HepG2 (cell line): Measurements from ENCODE around the gene FNDC8. TPM values are rescaled to one million over a fixed set of nuclear protein-coding genes. Genes with fewer than 3 reads are reported as not detected.

Source experiments
- FOSL1 ChIP-seq: sonication (generic); formaldehyde crosslinking; IDR thresholded peaks from 2 replicates; pipeline ENCODE4 v1.9.0; 2021; ENCODE audit warnings: missing genetic modification reagents, borderline replicate concordance
- FOXA3 ChIP-seq: IDR thresholded peaks from 2 replicates; pipeline ENCODE4 v1.6.1; 2016; ENCODE audit warnings: missing genetic modification reagents, missing compliant biosample characterization
- GATAD2A ChIP-seq: IDR thresholded peaks from 2 replicates; pipeline ENCODE4 v1.6.1; 2016
- MEF2D ChIP-seq: sonication (generic); formaldehyde crosslinking; IDR thresholded peaks from 2 replicates; pipeline ENCODE4 v1.5.1; 2020; ENCODE audit warnings: mild to moderate bottlenecking, missing genetic modification reagents
- NR1H2 ChIP-seq: sonication (generic); formaldehyde crosslinking; IDR thresholded peaks from 2 replicates; pipeline ENCODE4 v1.8.1; 2022; ENCODE audit warnings: low read depth, missing genetic modification reagents, borderline replicate concordance
- SIX1 ChIP-seq: sonication (generic); formaldehyde crosslinking; IDR thresholded peaks from 2 replicates; pipeline ENCODE4 v1.4.0; 2020; ENCODE audit warnings: missing genetic modification reagents, borderline replicate concordance
- ZBTB34 ChIP-seq: sonication (generic); formaldehyde crosslinking; IDR thresholded peaks from 2 replicates; pipeline ENCODE4 v1.8.0; 2022; ENCODE audit warnings: mild to moderate bottlenecking, missing genetic modification reagents
- ZBTB7B ChIP-seq: sonication (generic); formaldehyde crosslinking; IDR thresholded peaks from 2 replicates; pipeline ENCODE4 v1.4.0; 2020; ENCODE audit warnings: missing genetic modification reagents
- ZFP90 ChIP-seq: sonication (generic); formaldehyde crosslinking; IDR thresholded peaks from 2 replicates; pipeline ENCODE4 v1.8.0; 2022; ENCODE audit warnings: missing genetic modification reagents, mild to moderate bottlenecking, inconsistent platforms, borderline replicate concordance
- ZNF234 ChIP-seq: sonication (generic); formaldehyde crosslinking; conservative IDR thresholded peaks from 2 replicates; pipeline ENCODE4 v1.5.1; 2020; ENCODE audit warnings: mild to moderate bottlenecking, missing genetic modification reagents
- ZNF292 ChIP-seq: sonication (generic); formaldehyde crosslinking; IDR thresholded peaks from 2 replicates; pipeline ENCODE4 v1.8.1; 2022; ENCODE audit warnings: mild to moderate bottlenecking, low read depth, missing genetic modification reagents, borderline replicate concordance
- ZNF318 ChIP-seq: sonication (generic); formaldehyde crosslinking; IDR thresholded peaks from 2 replicates; pipeline ENCODE4 v1.4.0; 2020; ENCODE audit warnings: mild to moderate bottlenecking, missing genetic modification reagents
- ZNF510 ChIP-seq: sonication (generic); formaldehyde crosslinking; IDR thresholded peaks from 2 replicates; pipeline ENCODE4 v1.4.0; 2020; ENCODE audit warnings: low read depth, mild to moderate bottlenecking, missing genetic modification reagents
- ZNF607 ChIP-seq: sonication (generic); formaldehyde crosslinking; IDR thresholded peaks from 2 replicates; pipeline ENCODE4 v1.5.1; 2020; ENCODE audit warnings: missing genetic modification reagents, mild to moderate bottlenecking, borderline replicate concordance
- ZNF687 ChIP-seq: sonication (generic); formaldehyde crosslinking; IDR thresholded peaks from 2 replicates; pipeline ENCODE4 v1.5.1; 2020; ENCODE audit warnings: mild to moderate bottlenecking, missing genetic modification reagents, moderate library complexity
- polyA plus RNA-seq, 8 experiments: library from polyadenylated mRNA; depleted of rRNA in 3 of 8; stranded (reverse) in 7 of 8; unstranded in 1 of 8; fragments of >200 nt; fragmentation: Illumina TruSeq in 4 of 8; extraction: Trizol in 4 of 8; gene quantifications; 2 replicates each; pipeline versions ENCODE4 v1.2.1 to v1.2.3, GENCODE V29; 2011 to 2016; ENCODE audit warnings: low read depth in 4 of 8, missing spikeins in 1 of 8, mixed read lengths in 1 of 8; ENCODE audit not compliant: insufficient read depth in 1 of 8
- total RNA-seq, 5 experiments: library from RNA; depleted of rRNA; stranded (reverse); fragments of >200 nt; fragmentation: Illumina TruSeq; extraction: Trizol; gene quantifications; 2 replicates each; pipeline ENCODE4 v1.2.3, GENCODE V29; 2016; ENCODE audit warnings: low read depth in 1 of 5

FNDC8 gene
- total and polyA plus RNA-seq, 2 of the 13 experiments (the other 11 are each of a cell fraction or from before 2014, with no cell fraction given) = not detected

GRCh38 chr17:35079547-35080423 lies 41.6 kb upstream of the FNDC8 start (continued):
- no peak for TF ChIP-seq ZBTB34
- TF ChIP-seq ZNF510 = no peak
- no peak for TF ChIP-seq ZNF318 (CRISPR knock-in tag)
- TF ChIP-seq ZFP90 (CRISPR knock-in tag) = no peak
- no peak for TF ChIP-seq NR1H2 (CRISPR knock-in tag)
- TF ChIP-seq ZNF607 = no peak
- peak; percentile 68; the same call in 1 of the 2 replicates for TF ChIP-seq ZBTB7B (CRISPR knock-in tag)
- TF ChIP-seq ZNF292 (CRISPR knock-in tag) = no peak; the same call in 1 of the 2 replicates
- peak; percentile 89 for TF ChIP-seq FOXA3
- no peak for TF ChIP-seq FOSL1
- no peak for TF ChIP-seq MEF2D
- no peak for TF ChIP-seq SIX1 (CRISPR knock-in tag)
- no peak for TF ChIP-seq ZNF234 (CRISPR knock-in tag)
- peak; percentile 94 for TF ChIP-seq GATAD2A (CRISPR knock-in tag)
- TF ChIP-seq ZNF687 (CRISPR knock-in tag) = no peak
